SW480 (cell line): ENCODE measurements around the gene AREL1.
A peak's percentile ranks its signal among the peaks of the same experiment; 100 is the strongest.
"Not testable (repeated sequence)": the region's sequence is repeated elsewhere in the genome, so short reads cannot be mapped to it uniquely, and the experiment has no call there.

Source experiments
- DNase-seq: peaks from one replicate; pipeline ENCODE4 v3.0.0-alpha.2; 2016; ENCODE audit warnings: low spot score

AREL1 gene, protein sequence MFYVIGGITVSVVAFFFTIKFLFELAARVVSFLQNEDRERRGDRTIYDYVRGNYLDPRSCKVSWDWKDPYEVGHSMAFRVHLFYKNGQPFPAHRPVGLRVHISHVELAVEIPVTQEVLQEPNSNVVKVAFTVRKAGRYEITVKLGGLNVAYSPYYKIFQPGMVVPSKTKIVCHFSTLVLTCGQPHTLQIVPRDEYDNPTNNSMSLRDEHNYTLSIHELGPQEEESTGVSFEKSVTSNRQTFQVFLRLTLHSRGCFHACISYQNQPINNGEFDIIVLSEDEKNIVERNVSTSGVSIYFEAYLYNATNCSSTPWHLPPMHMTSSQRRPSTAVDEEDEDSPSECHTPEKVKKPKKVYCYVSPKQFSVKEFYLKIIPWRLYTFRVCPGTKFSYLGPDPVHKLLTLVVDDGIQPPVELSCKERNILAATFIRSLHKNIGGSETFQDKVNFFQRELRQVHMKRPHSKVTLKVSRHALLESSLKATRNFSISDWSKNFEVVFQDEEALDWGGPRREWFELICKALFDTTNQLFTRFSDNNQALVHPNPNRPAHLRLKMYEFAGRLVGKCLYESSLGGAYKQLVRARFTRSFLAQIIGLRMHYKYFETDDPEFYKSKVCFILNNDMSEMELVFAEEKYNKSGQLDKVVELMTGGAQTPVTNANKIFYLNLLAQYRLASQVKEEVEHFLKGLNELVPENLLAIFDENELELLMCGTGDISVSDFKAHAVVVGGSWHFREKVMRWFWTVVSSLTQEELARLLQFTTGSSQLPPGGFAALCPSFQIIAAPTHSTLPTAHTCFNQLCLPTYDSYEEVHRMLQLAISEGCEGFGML

GRCh38 chr14:74712499-74713394 lies at the start of gene AREL1, which contains the start of gene FCF1:
AREL1 (minus strand) TSS chr14:74713080; CDS start chr14:74685615, 27,465 bp downstream.
FCF1 (plus strand) TSS chr14:74713144; CDS start chr14:74713198, 54 bp downstream.
- DNase-seq: peak; percentile 91

- not testable (repeated sequence) for DNase-seq
Observed at GRCh38 chr14:74758505-74758904, 45.6 kb upstream of the AREL1 start.

DNA sequence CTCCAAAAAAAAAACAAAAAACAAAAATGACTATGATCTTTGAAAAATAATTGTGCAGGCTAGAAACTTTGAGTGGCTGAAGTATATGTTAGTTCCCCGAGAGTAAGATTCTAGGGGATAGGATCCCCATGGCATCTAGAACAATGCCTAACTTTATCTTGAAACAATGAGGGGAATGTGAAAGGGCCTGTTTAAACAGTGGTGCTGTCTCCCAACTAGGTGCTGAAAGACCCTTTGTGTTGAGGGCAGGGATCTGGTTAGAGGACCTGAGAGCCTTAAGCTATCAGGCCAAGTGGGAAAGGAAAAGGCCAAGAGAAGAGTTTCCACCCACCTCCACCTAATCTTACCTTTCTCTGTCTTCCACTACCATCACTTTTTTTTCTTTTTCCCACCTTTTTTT lies 43.4 kb upstream of the AREL1 start:
- DNase-seq: no peak

GRCh38 chr14:74754899-74755298 lies 42.0 kb upstream of the AREL1 start:
- DNase-seq: no peak

DNA sequence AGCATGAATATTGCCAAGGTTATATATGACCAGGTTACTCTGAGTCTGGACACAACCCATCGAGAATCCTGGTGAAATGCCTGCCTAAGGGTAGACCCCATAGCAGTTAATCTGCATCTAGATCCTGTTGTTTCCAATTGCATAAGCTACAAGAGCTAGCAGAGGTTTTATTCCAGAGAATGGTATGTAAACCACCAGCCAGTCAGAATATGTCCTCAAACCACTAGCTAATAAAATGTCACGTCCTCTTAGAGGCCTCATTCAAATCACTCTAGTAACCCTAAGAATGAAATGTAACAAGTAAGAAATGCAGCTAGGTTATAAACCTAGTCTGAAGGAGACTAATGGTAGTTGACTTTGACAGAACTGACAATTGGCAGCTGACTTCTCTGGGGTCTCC lies 41.3 kb upstream of the AREL1 start:
- no peak for DNase-seq

DNA sequence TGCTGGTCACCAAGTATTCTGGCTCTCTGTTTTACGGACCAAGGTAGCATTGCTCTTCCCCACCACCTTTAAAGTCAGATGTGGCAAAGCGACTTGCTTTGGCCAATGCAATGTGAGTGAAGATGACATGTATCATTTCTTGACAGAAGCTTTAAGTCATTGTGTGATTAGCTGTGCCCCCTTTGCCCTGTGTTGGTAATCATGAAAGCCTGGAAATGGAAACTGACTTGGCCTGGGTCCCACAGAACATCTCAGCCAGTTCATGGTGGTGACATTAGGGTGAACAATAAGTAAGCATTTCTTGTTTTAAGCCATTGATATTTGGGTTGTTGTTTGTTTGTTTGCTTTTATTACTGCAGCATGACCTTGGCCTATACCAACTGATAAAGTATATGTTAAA lies 34.4 kb upstream of the AREL1 start:
- DNase-seq: no peak

GRCh38 chr14:74739293-74740030 lies 26.6 kb upstream of the AREL1 start:
- DNase-seq: no peak

DNA sequence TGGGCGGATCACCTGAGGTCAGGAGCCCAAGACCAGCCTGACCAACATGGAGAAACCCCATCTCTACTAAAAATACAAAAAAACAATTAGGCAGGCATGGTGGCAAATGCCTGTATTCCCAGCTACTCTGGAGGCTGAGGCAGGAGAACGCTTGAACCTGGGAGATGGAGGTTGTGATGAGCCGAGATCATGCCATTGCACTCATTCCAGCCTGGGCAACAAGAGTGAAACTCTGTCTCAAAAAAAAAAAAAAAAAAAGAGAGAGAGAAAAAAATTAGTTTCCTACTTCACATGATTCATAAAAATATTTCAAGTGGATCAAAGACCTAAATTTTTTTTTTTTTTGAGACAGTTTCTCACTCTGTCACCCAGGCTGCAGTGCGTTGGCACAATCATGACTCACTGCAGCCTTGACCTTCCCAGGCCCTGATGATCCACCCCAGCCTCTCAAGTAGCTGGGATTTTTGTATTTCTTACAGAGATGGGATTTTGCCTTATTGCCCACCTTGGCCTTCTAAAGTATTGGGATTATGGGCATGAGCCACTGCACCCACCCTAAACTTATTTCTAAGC lies 25.0 kb upstream of the AREL1 start:
- no peak for DNase-seq

GRCh38 chr14:74735125-74735524 lies 22.2 kb upstream of the AREL1 start:
- DNase-seq: no peak

- no peak for DNase-seq
Observed at GRCh38 chr14:74733221-74733620, 20.3 kb upstream of the AREL1 start.

GRCh38 chr14:74732387-74732786 lies 19.5 kb upstream of the AREL1 start:
- no peak for DNase-seq

GRCh38 chr14:74723134-74723533 lies 10.3 kb upstream of the AREL1 start:
- DNase-seq: no peak

GRCh38 chr14:74720526-74720925 lies 7.6 kb upstream of the AREL1 start:
- DNase-seq: no peak

- DNase-seq: no peak
Observed at GRCh38 chr14:74713395-74713735, 485 bp upstream of the AREL1 start.

DNA sequence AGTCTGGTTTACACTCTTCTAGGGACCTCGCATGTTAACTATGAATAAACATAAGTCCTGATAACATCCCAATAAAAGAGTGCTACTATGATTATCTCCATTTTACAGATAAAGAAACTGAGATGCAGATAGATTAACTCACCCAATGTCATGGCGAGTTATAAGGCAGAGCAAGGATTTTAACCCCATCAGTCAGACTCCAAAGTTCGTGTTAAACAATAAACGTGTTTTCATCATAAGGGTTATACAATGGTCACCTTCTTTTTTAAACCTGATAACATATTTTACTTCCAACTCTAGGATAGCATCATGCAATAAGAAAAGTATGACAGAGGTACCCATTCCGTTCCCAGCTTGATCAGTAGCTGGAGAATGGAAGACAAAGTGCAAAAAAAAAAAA lies 1.2 kb downstream of the AREL1 start:
- no peak for DNase-seq

DNA sequence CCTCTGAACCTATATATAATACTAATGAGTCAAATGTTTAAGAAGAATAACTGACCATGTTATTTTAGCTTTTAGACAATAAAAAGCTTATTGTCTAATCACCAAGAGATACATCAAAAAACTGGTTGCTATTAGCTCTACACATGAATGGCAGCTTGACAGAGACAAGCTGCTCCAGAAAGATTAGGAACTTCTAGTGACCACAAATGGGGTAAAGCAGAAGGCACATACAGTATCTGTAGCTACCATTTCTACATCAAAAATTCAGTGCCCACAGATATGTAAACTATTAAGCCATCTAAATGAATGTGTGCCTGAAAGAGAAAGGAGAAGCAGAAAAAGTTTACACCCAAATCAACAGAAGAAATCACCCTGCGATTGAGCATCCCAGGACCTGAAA lies 2.4 kb downstream of the AREL1 start:
- DNase-seq: no peak

DNA sequence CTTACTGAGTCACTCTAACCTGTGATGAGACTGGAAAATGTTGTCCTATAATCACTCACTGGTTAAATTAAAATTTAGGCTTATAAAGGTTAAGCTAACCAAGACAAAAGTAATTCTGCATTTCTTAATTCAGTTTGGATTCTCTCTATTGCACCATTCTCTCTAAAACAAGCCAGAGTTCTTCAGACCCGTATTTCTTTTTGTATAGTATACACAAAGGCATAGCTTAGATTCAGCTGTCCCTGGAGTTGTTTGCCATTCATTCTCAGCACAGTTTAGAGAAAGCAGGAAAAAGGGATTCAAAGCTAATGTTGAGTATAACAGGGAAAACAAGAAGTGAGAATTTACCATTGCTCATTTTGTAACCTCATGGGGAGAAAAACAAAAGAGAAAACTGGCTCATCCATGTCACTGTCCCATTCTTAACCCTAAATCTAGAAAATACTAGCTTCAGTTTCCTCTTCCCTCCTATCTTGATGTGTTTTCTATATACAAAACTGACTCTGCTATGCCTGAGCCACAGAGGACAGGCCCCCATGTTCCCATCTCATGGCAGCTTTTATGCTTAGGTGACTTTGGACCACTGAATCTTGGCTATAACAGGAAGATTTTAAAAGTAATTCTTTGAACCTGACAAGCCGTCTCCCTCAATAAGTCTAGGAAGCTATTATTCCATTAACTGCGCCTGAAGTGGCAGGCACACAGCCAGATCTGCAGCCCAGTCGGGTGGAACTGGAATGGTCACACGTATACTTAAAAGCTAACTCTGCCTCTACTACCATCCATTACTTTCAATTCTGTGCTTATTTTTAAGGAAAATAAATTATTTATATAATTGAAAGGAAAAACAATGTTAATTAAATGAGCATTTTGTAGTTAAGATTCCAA lies 7.0 kb downstream of the AREL1 start:
- DNase-seq: no peak

- DNase-seq: no peak
Observed at GRCh38 chr14:74704656-74705055, 8.2 kb downstream of the AREL1 start.

DNA sequence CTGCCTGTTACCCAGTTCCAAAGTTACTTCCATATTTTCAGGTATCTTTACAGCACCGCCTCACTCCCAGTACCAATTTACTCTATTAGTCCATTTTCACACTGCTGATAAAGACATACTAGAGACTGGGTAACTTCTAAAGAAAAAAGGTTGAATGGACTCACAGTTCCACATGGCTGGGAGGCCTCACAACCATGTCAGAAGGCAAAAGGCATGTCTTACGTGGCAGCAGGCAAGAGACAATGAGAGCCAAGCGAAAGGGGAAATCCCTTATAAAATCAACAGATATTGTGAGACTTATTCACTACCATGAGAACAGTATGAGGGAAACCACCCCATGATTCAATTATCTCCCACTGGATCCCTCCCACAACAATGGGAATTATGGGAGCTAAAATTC lies 9.8 kb downstream of the AREL1 start:
- no peak for DNase-seq

- DNase-seq: no peak
Observed at GRCh38 chr14:74702293-74702692, 10.6 kb downstream of the AREL1 start.
